ENCODE data around the gene C3orf80.
"Not testable (repeated sequence)": the region's sequence is repeated elsewhere in the genome, so short reads cannot be mapped to it uniquely, and the experiment has no call there.

The C3orf80 gene

GRCh38 chr3:160192310-160193029 lies 32.8 kb upstream of the C3orf80 start:
- no peaks in the 10 kb centered on the region for H3K27me3 ChIP-seq (ENCODE audit: insufficient read depth, low read length)

GRCh38 chr3:160193644-160194192 lies 31.5 kb upstream of the C3orf80 start:
- H3K27ac ChIP-seq (ENCODE audit: low read depth, low read length) = no peak overlapping the region
- WGBS = 97% methylated on average over 5 of the region's 6 CpGs

More at GRCh38 chr3:160192310-160193029, 32.8 kb upstream of the C3orf80 start:
- H3K9me3 ChIP-seq (ENCODE audit: insufficient read depth, low read depth, low read length) = no peaks in the 10 kb centered on the region
- no peak overlapping the region for H3K27ac ChIP-seq (ENCODE audit: low read depth, low read length)
- no peaks in the 10 kb centered on the region for H3K36me3 ChIP-seq (ENCODE audit: insufficient read depth, low read length)
- H3K9ac ChIP-seq (ENCODE audit: low read depth, low read length) = no peak overlapping the region
- 97% methylated on average over 1 of the region's 1 CpG for WGBS
- H3K4me1 ChIP-seq (ENCODE audit: insufficient read depth, low read length) = no peaks in the 10 kb centered on the region
- H3K4me3 ChIP-seq (ENCODE audit: low read length) = no peak overlapping the region

GRCh38 chr3:160194438-160194837 lies 30.8 kb upstream of the C3orf80 start:
- no peaks in the 10 kb centered on the region for H3K27me3 ChIP-seq (ENCODE audit: insufficient read depth, low read length)
- H3K9me3 ChIP-seq (ENCODE audit: insufficient read depth, low read depth, low read length) = no peaks in the 10 kb centered on the region
- no peaks in the 10 kb centered on the region for H3K4me1 ChIP-seq (ENCODE audit: insufficient read depth, low read length)
- no peak overlapping the region for H3K9ac ChIP-seq (ENCODE audit: low read depth, low read length)
- no peak overlapping the region for H3K4me3 ChIP-seq (ENCODE audit: low read length)
- 89% methylated on average over 1 of the region's 1 CpG for WGBS
- H3K27ac ChIP-seq (ENCODE audit: low read depth, low read length) = no peak overlapping the region
- no peaks in the 10 kb centered on the region for H3K36me3 ChIP-seq (ENCODE audit: insufficient read depth, low read length)

More at GRCh38 chr3:160193644-160194192, 31.5 kb upstream of the C3orf80 start:
- Histone ChIP-seq H3K4me1 (ENCODE audit: insufficient read depth, low read length) (no peaks in the 10 kb centered on the region), H3K9ac (ENCODE audit: low read depth, low read length) (no peak overlapping the region), H3K27me3 (ENCODE audit: insufficient read depth, low read length) (no peaks in the 10 kb centered on the region), H3K9me3 (ENCODE audit: insufficient read depth, low read depth, low read length) (no peaks in the 10 kb centered on the region), H3K4me3 (ENCODE audit: low read length) (no peak overlapping the region), H3K36me3 (ENCODE audit: insufficient read depth, low read length) (no peaks in the 10 kb centered on the region)

- Histone ChIP-seq H3K36me3 (ENCODE audit: insufficient read depth, low read length) (no peaks in the 10 kb centered on the region), H3K27me3 (ENCODE audit: insufficient read depth, low read length) (no peaks in the 10 kb centered on the region), H3K9ac (ENCODE audit: low read depth, low read length) (no peak overlapping the region), H3K27ac (ENCODE audit: low read depth, low read length) (no peak overlapping the region), H3K9me3 (ENCODE audit: insufficient read depth, low read depth, low read length) (no peaks in the 10 kb centered on the region), H3K4me3 (ENCODE audit: low read length) (no peak overlapping the region), H3K4me1 (ENCODE audit: insufficient read depth, low read length) (no peaks in the 10 kb centered on the region)
These were observed 30.1 kb upstream of the C3orf80 start for GRCh38 chr3:160195106-160195505.

- H3K27ac ChIP-seq (ENCODE audit: low read depth, low read length) = no peak overlapping the region
- H3K27me3 ChIP-seq (ENCODE audit: insufficient read depth, low read length) = no peaks in the 10 kb centered on the region
- no peaks in the 10 kb centered on the region for H3K4me1 ChIP-seq (ENCODE audit: insufficient read depth, low read length)
- WGBS = 90% methylated on average over 9 of the region's 9 CpGs
- H3K9me3 ChIP-seq (ENCODE audit: insufficient read depth, low read depth, low read length) = no peaks in the 10 kb centered on the region
- H3K9ac ChIP-seq (ENCODE audit: low read depth, low read length) = no peak overlapping the region
- H3K36me3 ChIP-seq (ENCODE audit: insufficient read depth, low read length) = no peaks in the 10 kb centered on the region
- no peak overlapping the region for H3K4me3 ChIP-seq (ENCODE audit: low read length)
These were observed 28.6 kb upstream of the C3orf80 start for GRCh38 chr3:160196511-160197104.

- Histone ChIP-seq H3K27me3 (ENCODE audit: insufficient read depth, low read length) (no peaks in the 10 kb centered on the region), H3K36me3 (ENCODE audit: insufficient read depth, low read length) (no peaks in the 10 kb centered on the region), H3K27ac (ENCODE audit: low read depth, low read length) (no peak overlapping the region), H3K9ac (ENCODE audit: low read depth, low read length) (no peak overlapping the region), H3K4me1 (ENCODE audit: insufficient read depth, low read length) (no peaks in the 10 kb centered on the region), H3K9me3 (ENCODE audit: insufficient read depth, low read depth, low read length) (no peaks in the 10 kb centered on the region), H3K4me3 (ENCODE audit: low read length) (no peak overlapping the region)
- WGBS = 93% methylated on average over 3 of the region's 3 CpGs
These were observed 26.1 kb upstream of the C3orf80 start for GRCh38 chr3:160199108-160199507.

GRCh38 chr3:160200353-160200752 lies 24.9 kb upstream of the C3orf80 start:
- WGBS = 88% methylated on average over 1 of the region's 1 CpG
- no peaks in the 10 kb centered on the region for H3K4me1 ChIP-seq (ENCODE audit: insufficient read depth, low read length)
- no peak overlapping the region for H3K9ac ChIP-seq (ENCODE audit: low read depth, low read length)
- H3K9me3 ChIP-seq (ENCODE audit: insufficient read depth, low read depth, low read length) = no peaks in the 10 kb centered on the region
- no peak overlapping the region for H3K27ac ChIP-seq (ENCODE audit: low read depth, low read length)
- no peaks in the 10 kb centered on the region for H3K27me3 ChIP-seq (ENCODE audit: insufficient read depth, low read length)
- H3K36me3 ChIP-seq (ENCODE audit: insufficient read depth, low read length) = no peaks in the 10 kb centered on the region
- no peak overlapping the region for H3K4me3 ChIP-seq (ENCODE audit: low read length)

- H3K4me1 ChIP-seq (ENCODE audit: insufficient read depth, low read length); H3K9me3 ChIP-seq (ENCODE audit: insufficient read depth, low read depth, low read length); H3K36me3 ChIP-seq (ENCODE audit: insufficient read depth, low read length); H3K27ac ChIP-seq (ENCODE audit: low read depth, low read length); H3K9ac ChIP-seq (ENCODE audit: low read depth, low read length); H3K27me3 ChIP-seq (ENCODE audit: insufficient read depth, low read length); H3K4me3 ChIP-seq (ENCODE audit: low read length): not testable (repeated sequence)
- 95% methylated on average over 5 of the region's 5 CpGs for WGBS
These were observed 20.7 kb upstream of the C3orf80 start for GRCh38 chr3:160204396-160205011.

- Histone ChIP-seq H3K27me3 (ENCODE audit: insufficient read depth, low read length) (no peaks in the 10 kb centered on the region), H3K27ac (ENCODE audit: low read depth, low read length) (no peak overlapping the region), H3K4me1 (ENCODE audit: insufficient read depth, low read length) (no peaks in the 10 kb centered on the region), H3K9ac (ENCODE audit: low read depth, low read length) (no peak overlapping the region), H3K4me3 (ENCODE audit: low read length) (no peak overlapping the region), H3K36me3 (ENCODE audit: insufficient read depth, low read length) (no peaks in the 10 kb centered on the region), H3K9me3 (ENCODE audit: insufficient read depth, low read depth, low read length) (no peaks in the 10 kb centered on the region)
- WGBS = 79% methylated on average over 4 of the region's 4 CpGs
These were observed 19.6 kb upstream of the C3orf80 start for GRCh38 chr3:160205606-160206005.

GRCh38 chr3:160210341-160210740 lies 14.9 kb upstream of the C3orf80 start:
- WGBS = 98% methylated on average over 1 of the region's 1 CpG

GRCh38 chr3:160210799-160211221 lies 14.4 kb upstream of the C3orf80 start:
- Histone ChIP-seq H3K4me3 (ENCODE audit: low read length) (no peak overlapping the region), H3K9ac (ENCODE audit: low read depth, low read length) (no peak overlapping the region), H3K4me1 (ENCODE audit: insufficient read depth, low read length) (no peaks in the 10 kb centered on the region), H3K36me3 (ENCODE audit: insufficient read depth, low read length) (no peaks in the 10 kb centered on the region), H3K27ac (ENCODE audit: low read depth, low read length) (no peak overlapping the region), H3K27me3 (ENCODE audit: insufficient read depth, low read length) (no peaks in the 10 kb centered on the region), H3K9me3 (ENCODE audit: insufficient read depth, low read depth, low read length) (no peaks in the 10 kb centered on the region)
- WGBS = no CpG with 5 or more reads among the region's 1 CpG

More at GRCh38 chr3:160210341-160210740, 14.9 kb upstream of the C3orf80 start:
- Histone ChIP-seq H3K27ac (ENCODE audit: low read depth, low read length) (no peak overlapping the region), H3K9ac (ENCODE audit: low read depth, low read length) (no peak overlapping the region), H3K9me3 (ENCODE audit: insufficient read depth, low read depth, low read length) (no peaks in the 10 kb centered on the region), H3K4me1 (ENCODE audit: insufficient read depth, low read length) (no peaks in the 10 kb centered on the region), H3K4me3 (ENCODE audit: low read length) (no peak overlapping the region), H3K27me3 (ENCODE audit: insufficient read depth, low read length) (no peaks in the 10 kb centered on the region), H3K36me3 (ENCODE audit: insufficient read depth, low read length) (no peaks in the 10 kb centered on the region)

Measured in HUES64 (cell line).